IPS-20b (cell line): ENCODE measurements around the gene RHEBL1.

ENCODE experiments used
- H3K27ac ChIP-seq: one replicate; pipeline ENCODE4 v1.5.1; 2013; ENCODE audit warnings: low read length
- H3K27me3 ChIP-seq: 2 replicates; pipeline ENCODE4 v1.6.1; 2013; ENCODE audit warnings: mild to moderate bottlenecking, low read length, inconsistent platforms; ENCODE audit not compliant: insufficient read depth
- H3K36me3 ChIP-seq: 2 replicates; pipeline ENCODE4 v1.6.1; 2013; ENCODE audit warnings: low read depth, mild to moderate bottlenecking, inconsistent platforms, low read length, moderate library complexity; ENCODE audit not compliant: insufficient read depth
- H3K4me1 ChIP-seq: 2 replicates; pipeline ENCODE4 v1.6.1; 2013; ENCODE audit warnings: mild to moderate bottlenecking, control low read depth, inconsistent platforms, low read length, moderate library complexity; ENCODE audit not compliant: insufficient read depth
- H3K4me3 ChIP-seq: 2 replicates; pipeline ENCODE4 v1.5.1; 2013; ENCODE audit warnings: mild to moderate bottlenecking, low read length, inconsistent platforms
- H3K9ac ChIP-seq: 2 replicates; pipeline ENCODE4 v1.6.1; 2013; ENCODE audit warnings: low read depth, mild to moderate bottlenecking, inconsistent platforms, low read length, moderate library complexity
- H3K9me3 ChIP-seq: 2 replicates; pipeline ENCODE4 v1.6.1; 2013; ENCODE audit warnings: mild to moderate bottlenecking, low read depth, low read length, inconsistent platforms; ENCODE audit not compliant: insufficient read depth

The RHEBL1 gene

DNA sequence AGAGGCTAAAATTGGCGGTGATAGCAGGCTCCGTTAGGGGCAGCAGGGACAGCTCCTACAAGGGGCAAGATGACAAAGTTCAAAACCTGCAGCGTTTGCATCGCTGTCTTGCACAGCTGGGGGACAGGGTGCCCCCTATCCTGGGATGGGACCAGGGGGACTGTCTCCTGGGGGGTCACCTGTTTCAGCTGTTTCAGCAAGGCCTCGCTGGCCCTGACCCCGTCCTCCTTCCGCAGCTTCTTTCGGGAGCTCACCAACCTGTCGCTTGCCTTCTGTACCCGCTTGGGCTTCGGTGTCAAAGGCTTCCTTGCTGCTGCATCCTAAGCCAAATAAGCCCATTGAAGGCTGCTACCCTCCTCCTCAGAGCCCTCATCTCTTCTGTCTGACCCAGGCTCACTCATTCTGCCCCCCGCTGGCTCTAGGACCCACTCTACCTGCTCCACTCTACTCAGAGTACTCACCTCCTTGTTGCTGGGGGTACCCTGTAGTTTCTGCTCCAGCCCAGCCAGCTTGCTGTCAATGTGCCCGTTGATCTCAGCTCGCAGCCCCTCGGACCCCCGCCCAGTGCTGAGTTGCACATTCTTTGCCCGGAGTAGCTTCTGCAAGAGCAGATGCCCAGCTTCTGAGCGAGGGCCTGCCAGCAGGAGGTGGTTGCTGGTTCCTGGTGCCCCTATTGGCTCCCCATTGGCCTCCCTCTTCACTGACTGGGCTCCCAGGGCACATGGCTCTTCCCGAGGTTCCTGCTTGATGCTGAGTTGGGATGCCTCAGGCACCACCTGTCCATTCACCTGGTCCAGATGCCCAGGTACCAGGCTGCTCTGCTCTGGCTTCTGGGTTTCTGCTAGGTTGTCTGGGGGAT is 38.8 kb downstream of the RHEBL1 start:
- Histone ChIP-seq H3K4me3 (no peak overlapping the region), H3K9me3 (no peaks in the 10 kb centered on the region), H3K4me1 (no peaks in the 10 kb centered on the region), H3K36me3 (peaks cover 99% of the 10 kb centered on the region), H3K27me3 (no peaks in the 10 kb centered on the region), H3K9ac (no peak overlapping the region), H3K27ac (no peak overlapping the region)

DNA sequence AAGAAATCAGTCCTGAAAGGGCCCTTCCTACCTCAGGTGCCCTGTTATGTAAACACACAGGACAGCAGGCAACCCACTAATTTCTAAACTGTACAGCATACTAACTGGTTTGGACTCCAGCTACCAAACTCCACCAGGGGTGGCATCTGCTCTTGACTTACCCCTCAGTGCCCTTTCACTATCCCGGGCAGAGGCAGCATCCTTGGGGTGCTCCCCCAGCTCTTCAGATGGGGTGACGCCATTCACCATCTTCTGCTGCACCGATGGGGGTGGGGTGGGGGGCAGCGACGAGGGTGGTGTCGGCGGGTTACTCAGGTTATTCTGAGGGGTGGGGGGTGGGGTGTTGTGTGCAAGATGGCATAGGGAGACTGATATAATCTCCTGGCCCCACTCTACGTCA is 39.7 kb downstream of the RHEBL1 start:
- H3K36me3 ChIP-seq, result peaks cover 99% of the 10 kb centered on the region
- H3K9ac ChIP-seq, result no peak overlapping the region
- H3K4me1 ChIP-seq, result no peaks in the 10 kb centered on the region
- no peak overlapping the region for H3K27ac ChIP-seq
- no peaks in the 10 kb centered on the region for H3K9me3 ChIP-seq
- H3K27me3 ChIP-seq, result no peaks in the 10 kb centered on the region
- no peak overlapping the region for H3K4me3 ChIP-seq

DNA sequence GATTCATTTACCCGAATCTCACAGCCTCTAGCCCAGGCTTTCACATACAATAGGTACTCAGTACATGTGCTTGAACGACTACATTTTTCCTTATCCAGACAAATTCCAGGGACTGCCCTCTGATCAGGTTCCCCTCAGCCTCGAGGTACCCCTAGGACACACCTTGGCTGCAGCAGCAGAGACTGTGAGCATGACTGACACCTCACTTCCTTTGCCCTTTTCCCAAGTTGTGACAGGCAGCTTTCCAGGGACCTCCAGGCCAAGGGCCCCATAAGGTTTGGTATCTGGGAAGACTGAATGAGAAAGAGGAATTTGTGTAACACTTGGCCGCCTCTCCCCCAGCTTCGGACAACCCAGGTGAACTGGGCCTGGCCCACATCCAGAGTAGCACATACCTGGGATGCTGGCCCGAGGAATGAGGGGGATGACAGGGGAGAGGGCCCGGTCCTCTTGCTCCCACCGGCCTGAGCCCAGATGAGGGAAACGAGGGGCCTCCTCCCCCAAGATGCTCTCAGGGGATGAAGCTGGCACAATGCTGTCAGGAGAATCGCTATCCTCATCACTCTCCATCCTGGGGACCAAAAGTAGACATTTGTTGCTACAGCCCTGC is 41.0 kb downstream of the RHEBL1 start:
- Histone ChIP-seq H3K4me1 (no peaks in the 10 kb centered on the region), H3K27me3 (no peaks in the 10 kb centered on the region), H3K9ac (no peak overlapping the region), H3K9me3 (no peaks in the 10 kb centered on the region), H3K4me3 (no peak overlapping the region), H3K36me3 (peaks cover 99% of the 10 kb centered on the region), H3K27ac (no peak overlapping the region)

DNA sequence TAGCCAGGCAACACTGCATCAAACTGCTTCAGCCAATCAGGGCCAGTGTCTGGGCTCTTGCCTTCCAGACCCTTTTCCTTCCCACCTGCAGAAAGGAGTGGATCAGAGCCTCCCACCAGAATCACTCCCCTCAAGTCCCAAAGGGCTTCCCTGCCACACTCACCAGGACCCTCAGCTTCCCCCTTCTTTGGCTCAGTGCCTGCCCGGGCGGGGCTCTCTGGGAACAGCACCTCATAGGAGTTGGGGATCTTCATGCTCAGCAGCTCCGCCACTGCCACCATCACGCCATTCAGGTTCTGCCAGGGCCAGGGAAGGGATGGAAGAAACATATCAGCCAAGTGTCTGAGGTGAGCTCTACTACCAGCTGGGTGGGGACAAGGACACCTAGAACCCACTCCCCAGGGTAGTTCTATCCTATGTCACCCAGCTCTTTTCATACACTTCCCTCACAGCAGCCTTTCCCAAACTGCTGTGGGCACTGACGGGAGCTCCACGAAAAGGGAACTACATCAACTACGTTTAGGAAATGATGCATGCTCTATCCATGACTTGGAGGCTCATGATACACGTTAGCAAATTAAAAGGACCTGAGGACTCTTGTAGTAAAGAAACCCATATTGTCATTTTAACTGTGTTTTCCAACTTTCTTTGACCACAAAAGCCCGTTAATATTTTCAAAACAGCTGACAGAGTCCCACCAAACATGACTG is 41.8 kb downstream of the RHEBL1 start:
- Histone ChIP-seq H3K36me3 (peaks cover 99% of the 10 kb centered on the region), H3K4me3 (no peak overlapping the region), H3K9ac (no peak overlapping the region), H3K27me3 (no peaks in the 10 kb centered on the region), H3K4me1 (no peaks in the 10 kb centered on the region), H3K9me3 (no peaks in the 10 kb centered on the region), H3K27ac (no peak overlapping the region)

DNA sequence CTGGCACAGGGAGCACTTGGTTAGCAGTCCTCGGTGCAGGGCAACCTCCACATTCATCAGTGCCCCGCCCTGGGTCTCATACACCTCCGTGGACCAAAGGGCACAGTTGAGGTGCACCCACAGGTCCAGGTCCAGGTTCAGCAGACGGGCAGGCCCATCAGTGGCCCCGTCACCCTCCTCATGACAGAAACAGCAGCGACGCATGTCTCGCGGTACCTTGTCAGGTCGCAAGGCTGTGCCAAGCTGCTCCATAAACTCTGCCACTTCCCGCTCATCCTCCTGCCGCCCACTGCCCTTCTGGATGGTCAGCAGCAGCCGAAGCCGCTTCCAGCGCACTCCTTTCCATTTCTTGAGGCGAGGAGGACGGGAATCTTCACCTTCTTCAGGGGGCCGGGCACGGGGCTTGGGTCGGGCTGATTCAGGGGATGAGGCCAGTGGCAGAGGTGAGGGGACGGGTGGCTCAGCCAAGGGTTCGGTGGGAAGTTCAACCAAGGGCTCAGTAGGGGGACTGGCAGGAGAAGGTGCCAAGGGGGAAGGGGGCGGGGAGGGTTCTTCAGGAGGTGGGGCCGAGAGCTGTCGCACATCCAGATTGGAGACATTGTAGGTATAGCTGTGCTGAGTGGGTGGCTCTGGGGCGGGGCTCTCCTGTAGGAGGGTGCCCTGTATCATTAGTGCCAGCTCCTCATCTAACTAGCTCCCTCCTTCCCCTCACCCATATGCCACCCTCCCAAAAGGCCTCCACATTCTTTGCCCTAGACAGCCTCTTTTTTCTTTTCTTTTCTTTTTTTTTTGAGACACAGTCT is 42.9 kb downstream of the RHEBL1 start:
- H3K27ac ChIP-seq, result no peak overlapping the region
- H3K4me3 ChIP-seq, result no peak overlapping the region
- H3K36me3 ChIP-seq, result peaks cover 99% of the 10 kb centered on the region
- no peak overlapping the region for H3K9ac ChIP-seq
- no peaks in the 10 kb centered on the region for H3K27me3 ChIP-seq
- H3K9me3 ChIP-seq, result no peaks in the 10 kb centered on the region
- no peaks in the 10 kb centered on the region for H3K4me1 ChIP-seq

DNA sequence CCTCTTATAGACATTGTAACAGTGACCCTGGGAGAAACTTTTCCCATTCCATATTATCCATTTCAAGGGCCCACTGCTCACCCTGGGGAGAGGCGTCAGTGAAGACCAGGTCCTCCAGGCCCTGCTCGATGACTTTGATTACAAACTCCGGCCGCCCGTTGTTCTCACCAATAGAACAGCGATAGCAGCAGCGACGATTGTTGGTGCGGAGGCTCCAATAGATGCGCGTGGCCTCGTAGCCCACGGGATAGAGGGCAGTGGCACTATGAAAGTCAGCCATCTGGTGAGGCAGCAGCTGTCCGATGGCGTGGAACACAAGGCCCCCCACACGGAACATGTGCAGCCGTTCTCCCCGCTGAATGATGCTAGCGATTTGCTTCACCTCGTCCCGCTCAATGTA is 43.7 kb downstream of the RHEBL1 start:
- no peak overlapping the region for H3K27ac ChIP-seq
- no peak overlapping the region for H3K4me3 ChIP-seq
- peaks cover 98% of the 10 kb centered on the region for H3K36me3 ChIP-seq
- H3K4me1 ChIP-seq, result no peaks in the 10 kb centered on the region
- H3K9me3 ChIP-seq, result no peaks in the 10 kb centered on the region
- H3K9ac ChIP-seq, result no peak overlapping the region
- H3K27me3 ChIP-seq, result no peaks in the 10 kb centered on the region

DNA sequence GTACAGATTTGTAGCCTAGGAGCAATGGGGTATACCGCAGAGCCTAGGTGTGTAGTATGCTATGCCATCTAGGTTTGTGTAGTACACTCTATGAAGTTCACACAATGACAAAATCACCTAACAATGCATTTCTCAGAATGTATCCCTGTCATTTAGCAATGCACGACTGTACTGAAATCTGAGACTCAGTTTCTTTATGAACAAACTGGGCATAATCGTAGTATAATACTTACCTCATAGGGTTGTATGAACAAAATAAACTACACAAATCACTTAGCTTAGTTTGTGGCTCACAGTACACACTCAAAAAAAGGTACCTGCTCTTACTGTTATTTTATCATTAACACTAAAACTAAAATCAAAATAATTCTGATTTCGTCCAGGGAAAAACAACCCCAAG is 44.3 kb downstream of the RHEBL1 start:
- H3K27ac ChIP-seq, result no peak overlapping the region
- no peak overlapping the region for H3K4me3 ChIP-seq
- H3K27me3 ChIP-seq, result no peaks in the 10 kb centered on the region
- peaks cover 95% of the 10 kb centered on the region for H3K36me3 ChIP-seq
- no peak overlapping the region for H3K9ac ChIP-seq
- no peaks in the 10 kb centered on the region for H3K9me3 ChIP-seq
- H3K4me1 ChIP-seq, result no peaks in the 10 kb centered on the region

DNA sequence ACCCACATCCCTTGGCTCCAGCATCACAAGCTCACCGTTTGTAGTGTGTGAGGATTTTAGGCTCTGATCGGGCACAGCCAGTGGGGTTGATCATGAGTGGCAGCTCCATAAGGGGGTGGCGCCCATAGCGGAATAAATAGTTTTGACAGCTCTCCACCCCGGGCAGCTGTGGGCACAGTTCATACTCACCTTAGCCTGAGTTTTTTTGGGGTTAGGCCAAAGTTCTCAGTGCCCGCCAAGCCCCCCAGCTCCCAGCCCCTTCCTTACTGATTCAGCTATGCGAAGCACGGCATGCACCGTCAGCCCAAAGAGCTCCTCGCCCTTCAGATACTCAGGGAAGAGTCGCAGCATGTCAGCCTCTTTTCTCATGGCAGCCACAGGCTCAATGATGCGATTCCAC is 45.2 kb downstream of the RHEBL1 start:
- Histone ChIP-seq H3K4me3 (no peak overlapping the region), H3K4me1 (peaks cover 2% of the 10 kb centered on the region; the same call in 1 of the 2 replicates), H3K27me3 (no peaks in the 10 kb centered on the region), H3K9me3 (no peaks in the 10 kb centered on the region), H3K9ac (no peak overlapping the region), H3K36me3 (peaks cover 86% of the 10 kb centered on the region), H3K27ac (no peak overlapping the region)

DNA sequence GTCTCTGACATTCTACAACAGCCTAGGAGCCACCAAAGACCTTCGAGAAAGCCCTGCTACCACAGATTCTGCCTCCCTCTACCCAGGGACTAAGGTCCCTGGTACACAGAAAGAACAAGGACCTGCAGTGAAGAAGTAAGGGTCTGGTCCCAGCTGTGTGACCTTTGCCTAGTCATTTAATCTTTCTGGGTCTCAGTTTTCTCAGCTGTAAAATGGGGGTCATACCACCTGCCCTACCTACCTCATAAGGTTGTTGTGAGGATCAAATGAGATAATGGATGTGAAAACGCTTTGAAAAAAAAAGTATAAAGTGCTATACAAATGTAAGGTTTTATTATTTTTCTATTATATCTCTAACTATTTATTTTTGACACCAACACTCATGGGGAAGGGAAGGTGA is 46.0 kb downstream of the RHEBL1 start:
- Histone ChIP-seq H3K36me3 (peaks cover 78% of the 10 kb centered on the region), H3K27me3 (no peaks in the 10 kb centered on the region), H3K4me3 (no peak overlapping the region), H3K27ac (no peak overlapping the region), H3K9me3 (no peaks in the 10 kb centered on the region), H3K9ac (no peak overlapping the region), H3K4me1 (peaks cover 4% of the 10 kb centered on the region; the same call in 1 of the 2 replicates)

DNA sequence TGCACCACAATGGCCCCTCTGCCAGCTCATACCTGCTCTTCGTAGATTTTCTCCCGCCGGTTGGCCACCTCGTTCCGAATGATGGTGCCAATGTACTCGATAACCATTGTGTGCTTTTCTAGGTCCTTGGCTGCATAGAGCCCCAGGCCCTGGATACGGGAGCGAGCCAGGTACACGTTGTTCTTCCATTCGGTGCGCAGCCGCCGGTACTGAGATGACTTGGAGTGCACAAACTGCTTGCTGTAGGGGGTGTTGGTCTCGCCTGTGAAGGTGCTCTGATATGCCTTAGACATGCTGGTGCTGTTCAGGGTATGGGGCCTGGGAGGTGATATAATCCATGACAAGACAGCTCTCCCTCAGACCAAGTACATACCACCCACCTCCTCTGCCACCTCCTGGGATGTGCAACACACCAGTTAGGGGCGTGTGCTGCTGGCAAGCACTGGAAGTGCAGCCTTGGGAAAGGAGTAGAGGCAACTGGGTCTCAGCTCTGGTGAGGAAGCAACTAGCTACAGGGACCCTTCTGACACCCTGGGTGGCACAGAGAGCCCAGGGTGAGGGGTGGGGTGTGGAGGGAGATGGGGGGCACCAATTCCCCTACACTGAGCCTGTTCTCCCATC is 47.1 kb downstream of the RHEBL1 start:
- H3K27ac ChIP-seq, result no peak overlapping the region
- H3K27me3 ChIP-seq, result no peaks in the 10 kb centered on the region
- no peak overlapping the region for H3K4me3 ChIP-seq
- H3K9me3 ChIP-seq, result no peaks in the 10 kb centered on the region
- peaks cover 4% of the 10 kb centered on the region; the same call in 1 of the 2 replicates for H3K4me1 ChIP-seq
- peaks cover 67% of the 10 kb centered on the region for H3K36me3 ChIP-seq
- H3K9ac ChIP-seq, result no peak overlapping the region
